Vagina (tissue), 2 donors: ENCODE measurements around the gene RIPK3. TPM values are rescaled to one million over a fixed set of nuclear protein-coding genes. Genes with fewer than 3 reads are reported as not detected.
A peak's percentile ranks its signal among the peaks of the same experiment; 100 is the strongest.

ENCODE experiments used
- DNase-seq, 2 donors: peaks; one replicate each; pipeline ENCODE4 v3.0.0-alpha.2; 2017; ENCODE audit errors: extremely low spot score in 2 of 2
- H3K27ac ChIP-seq: fragments of 200-600 bp; sonication (generic); one replicate; pipeline ENCODE4 v1.5.1; 2019
- H3K27me3 ChIP-seq: fragments of 200-600 bp; sonication (generic); one replicate; pipeline ENCODE4 v1.5.1; 2019
- H3K36me3 ChIP-seq, 2 donors: fragments of 200-600 bp; sonication (generic); one replicate each; pipeline ENCODE4 v1.5.1; 2017 to 2019
- H3K4me1 ChIP-seq: fragments of 200-600 bp; sonication (generic); one replicate; pipeline ENCODE4 v1.5.1; 2019
- H3K4me3 ChIP-seq, 2 donors: fragments of 200-600 bp; sonication (generic); 1 replicate in 1 of 2; 2 replicates in 1 of 2; pipeline ENCODE4 v1.5.1; 2016 to 2019
- H3K9me3 ChIP-seq: fragments of 200-600 bp; sonication (generic); one replicate; pipeline ENCODE4 v1.5.1; 2019
- CTCF ChIP-seq, 3 experiments: fragments of 450-650 bp in 2 of 3; fragments of 200-600 bp in 1 of 3; sonication (generic) in 1 of 3; IDR thresholded peaks; one replicate each; pipeline ENCODE4 v1.5.1; 2017 to 2019; ENCODE audit warnings: antibody characterized with exemption in 3 of 3, mild to moderate bottlenecking in 2 of 3, moderate library complexity in 2 of 3
- POLR2A ChIP-seq, 2 donors: fragments of 450-650 bp; IDR thresholded peaks; one replicate each; pipeline ENCODE4 v1.6.1; 2017; ENCODE audit warnings: antibody characterized with exemption in 2 of 2, mild to moderate bottlenecking in 2 of 2, moderate library complexity in 2 of 2
- POLR2AphosphoS5 ChIP-seq, 2 donors: sonication (generic); formaldehyde crosslinking; IDR thresholded peaks; one replicate each; pipeline ENCODE4 v1.9.0; 2017; ENCODE audit warnings: antibody characterized with exemption in 2 of 2, mild to moderate bottlenecking in 2 of 2, low read depth in 1 of 2; ENCODE audit not compliant: insufficient read depth in 1 of 2
- intact Hi-C: fragments of 100-400 bp; cut with DNase I; formaldehyde crosslinking; loops from one replicate; pipeline ENCODE4 v1.15.1; 2023
- total RNA-seq: library from RNA; depleted of rRNA; stranded (reverse); fragments of >200 nt; gene quantifications from one replicate; pipeline ENCODE4 v1.2.3, GENCODE V29; 2016

The RIPK3 gene
- total RNA-seq, 1 donor from 2014 or later: 10.1 TPM

GRCh38 chr14:24332268-24332993 is 7.4 kb downstream of the RIPK3 start:
- DNase-seq: no peak
- TF ChIP-seq CTCF (IDR thresholded peaks at IDR 0.05) (peak; percentile 38 to 81 (median 51)), POLR2A (IDR thresholded peaks at IDR 0.05) (no peak), POLR2AphosphoS5 (IDR thresholded peaks at IDR 0.05; ENCODE audit: insufficient read depth in 1 of 2, low read depth in 1 of 2) (peak in 1 of 2 donors; percentile 30)
- no peaks in the 10 kb centered on the region for H3K36me3 ChIP-seq
- H3K9me3 ChIP-seq: no peaks in the 10 kb centered on the region
- peaks cover 49% of the 10 kb centered on the region for H3K4me1 ChIP-seq
- peak overlapping the region; percentile 28 to 33 for H3K4me3 ChIP-seq
- H3K27me3 ChIP-seq: no peaks in the 10 kb centered on the region
- intact Hi-C loops: loop anchor here (2.0 kb wide), 1 partner anchor 100 kb away; no protein-coding TSS in a partner anchor
- no peak overlapping the region for H3K27ac ChIP-seq

- no peaks in the 10 kb centered on the region for H3K9me3 ChIP-seq
- peaks cover 43% of the 10 kb centered on the region for H3K4me1 ChIP-seq
- H3K27me3 ChIP-seq: no peaks in the 10 kb centered on the region
- intact Hi-C loops: loop anchor here (2.0 kb wide), 1 partner anchor 101 kb away; no protein-coding TSS in a partner anchor
- no peaks in the 10 kb centered on the region for H3K36me3 ChIP-seq
- no peak for DNase-seq
- no peak overlapping the region for H3K4me3 ChIP-seq
- no peak for TF ChIP-seq POLR2AphosphoS5 (IDR thresholded peaks at IDR 0.05; ENCODE audit: insufficient read depth in 1 of 2, low read depth in 1 of 2)
- no peak for TF ChIP-seq POLR2A (IDR thresholded peaks at IDR 0.05)
- no peak for TF ChIP-seq CTCF (IDR thresholded peaks at IDR 0.05)
- no peak overlapping the region for H3K27ac ChIP-seq
Observed at GRCh38 chr14:24331731-24332267, 8.0 kb downstream of the RIPK3 start.

- no peak for DNase-seq
- Histone ChIP-seq H3K4me3 (no peak overlapping the region), H3K36me3 (no peaks in the 10 kb centered on the region), H3K9me3 (no peaks in the 10 kb centered on the region), H3K4me1 (peaks cover 43% of the 10 kb centered on the region), H3K27ac (no peak overlapping the region), H3K27me3 (no peaks in the 10 kb centered on the region)
- intact Hi-C loops: no loop called here
- no peak for TF ChIP-seq POLR2A (IDR thresholded peaks at IDR 0.05)
- no peak for TF ChIP-seq POLR2AphosphoS5 (IDR thresholded peaks at IDR 0.05; ENCODE audit: insufficient read depth in 1 of 2, low read depth in 1 of 2)
- TF ChIP-seq CTCF (IDR thresholded peaks at IDR 0.05): no peak
Observed at GRCh38 chr14:24330973-24331674, 8.7 kb downstream of the RIPK3 start.

GRCh38 chr14:24329736-24330135 is 10.1 kb downstream of the RIPK3 start:
- Histone ChIP-seq H3K36me3 (no peaks in the 10 kb centered on the region), H3K9me3 (no peaks in the 10 kb centered on the region), H3K27ac (no peak overlapping the region), H3K27me3 (no peaks in the 10 kb centered on the region), H3K4me3 (no peak overlapping the region), H3K4me1 (peaks cover 33% of the 10 kb centered on the region)
- TF ChIP-seq POLR2AphosphoS5 (IDR thresholded peaks at IDR 0.05; ENCODE audit: insufficient read depth in 1 of 2, low read depth in 1 of 2): peak in 1 of 2 donors; percentile 40
- TF ChIP-seq CTCF (IDR thresholded peaks at IDR 0.05): no peak
- no peak for DNase-seq
- intact Hi-C loops: no loop called here
